Panc1 (cell line): ENCODE data around the gene LMNTD1. TPM values are rescaled to one million over a fixed set of nuclear protein-coding genes. Genes with fewer than 3 reads are reported as not detected.

Experiments
- ATAC-seq: fragments of 200-7000 bp; cut with Tn5 transposase; 2 replicates; pipeline ENCODE4 v1.9.1; 2020; ENCODE audit warnings: mild to moderate bottlenecking, moderate library complexity
- BruUV-seq: library from RNA; stranded (reverse); fragments of 400-500 nt; replicated peaks from 2 replicates; lab custom pipeline; 2021; lab: Mats Ljungman, UMichigan
- CTCF ChIA-PET: fragments of 300-600 bp; sonication (Branson Sonifier 250); formaldehyde crosslinking; loops from one replicate; lab custom pipeline; 2022; ENCODE audit warnings: antibody characterized with exemption; lab: Charles Lee
- POLR2A ChIA-PET: fragments of 300-600 bp; sonication (Branson Sonifier 250); formaldehyde crosslinking; loops from one replicate; lab custom pipeline; 2022; ENCODE audit warnings: antibody characterized with exemption; lab: Charles Lee
- DNase-seq: peaks from one replicate; pipeline ENCODE4 v3.0.0-alpha.2; 2010; ENCODE audit warnings: low read depth, low spot score
- H3K27ac ChIP-seq: 2 replicates; pipeline ENCODE4 v1.5.1; 2011; ENCODE audit warnings: mild to moderate bottlenecking, low read length, inconsistent platforms
- H3K27me3 ChIP-seq: fragments of 200-500 bp; sonication (Bioruptor generic); 2 replicates; pipeline ENCODE4 v1.6.0; 2014; ENCODE audit warnings: low read length, inconsistent platforms; ENCODE audit not compliant: control insufficient read depth, insufficient read depth
- H3K36me3 ChIP-seq: fragments of 200-500 bp; sonication (Bioruptor generic); 2 replicates; pipeline ENCODE4 v1.5.1; 2014; ENCODE audit warnings: inconsistent platforms, mild to moderate bottlenecking, low read length, moderate library complexity; ENCODE audit not compliant: control insufficient read depth, insufficient read depth
- H3K4me1 ChIP-seq: 2 replicates; pipeline ENCODE4 v1.5.1; 2011; ENCODE audit warnings: inconsistent platforms, mild to moderate bottlenecking, low read length, moderate library complexity; ENCODE audit not compliant: control insufficient read depth, insufficient read depth
- H3K4me3 ChIP-seq, 2 experiments: 2 replicates each; pipeline ENCODE4 v1.5.1; 2011 to 2012; ENCODE audit warnings: low read depth in 2 of 2, low read length in 2 of 2, mild to moderate bottlenecking in 2 of 2, inconsistent platforms in 1 of 2, moderate library complexity in 1 of 2
- H3K9me3 ChIP-seq: fragments of 200-500 bp; sonication (Bioruptor generic); 2 replicates; pipeline ENCODE4 v1.5.1; 2014; ENCODE audit warnings: low read depth, mild to moderate bottlenecking, inconsistent platforms, low read length, moderate library complexity; ENCODE audit not compliant: control insufficient read depth, insufficient read depth
- POLR2AphosphoS5 ChIP-seq: IDR thresholded peaks from 2 replicates; pipeline ENCODE4 v1.6.1; 2012; ENCODE audit warnings: mild to moderate bottlenecking, low read depth, low read length, moderate library complexity
- SIN3A ChIP-seq: IDR thresholded peaks from 2 replicates; pipeline ENCODE4 v1.6.1; 2012; ENCODE audit warnings: low read depth, mild to moderate bottlenecking, low read length, moderate library complexity, borderline replicate concordance; ENCODE audit not compliant: insufficient read depth
- TCF7L2 ChIP-seq: IDR thresholded peaks from 2 replicates; pipeline ENCODE4 v1.6.1; 2011; ENCODE audit warnings: mild to moderate bottlenecking, low read depth, low read length, inconsistent platforms
- in situ Hi-C: cut with HindIII; loops from 2 replicates; pipeline ENCODE4 v1.10.0; 2016; ENCODE audit warnings: low sequenced_read_pairs, low pct_unique_long_range_greater_than_20kb
- intact Hi-C: fragments of 100-400 bp; cut with micrococcal nuclease; formaldehyde crosslinking; loops from one replicate; pipeline ENCODE4 v1.10.0; 2022; ENCODE audit not compliant: unreplicated experiment
- total RNA-seq: library from RNA; stranded (reverse); gene quantifications from one replicate; pipeline ENCODE4 v1.2.1, GENCODE V29; 2021; ENCODE audit not compliant: unreplicated experiment
- TF ChIP-seq, protein P1 (sequence below), 2 experiments: IDR thresholded peaks; 2 replicates each; pipeline ENCODE4 v1.6.1; 2011 to 2012; ENCODE audit warnings: low read depth in 2 of 2, control low read depth in 1 of 2, low read length in 1 of 2, mild to moderate bottlenecking in 1 of 2, moderate library complexity in 1 of 2; ENCODE audit not compliant: insufficient read depth in 1 of 2
- TF ChIP-seq, protein P2 (sequence below): fragments of 450-650 bp; IDR thresholded peaks from 2 replicates; pipeline ENCODE4 v1.5.1; 2017; ENCODE audit warnings: mild to moderate bottlenecking

Gene LMNTD1
- total RNA-seq, 1 experiment from 2014 or later: 0.13 TPM

DNA sequence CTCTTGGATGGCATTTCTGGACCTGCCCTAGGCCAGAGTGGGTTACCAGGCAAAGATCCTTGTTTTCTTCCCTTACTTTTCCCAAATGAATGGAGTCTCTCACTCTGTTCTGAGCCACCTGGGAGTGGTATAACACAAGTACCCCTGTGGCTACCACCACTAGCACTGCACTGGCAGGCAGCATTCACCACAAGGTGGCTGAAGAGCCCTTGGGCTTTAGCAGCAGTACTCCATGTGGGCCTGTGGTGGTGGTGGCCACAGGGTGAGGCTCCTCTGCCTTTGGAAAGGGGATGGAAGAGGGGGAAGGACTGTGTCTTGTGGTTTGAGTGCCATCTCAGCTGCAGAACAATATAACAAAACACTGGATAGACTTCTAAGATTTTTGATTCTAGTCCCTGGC is 38.1 kb upstream of the LMNTD1 start:
- ChIA-PET POLR2A (no interaction called here), CTCF (no interaction called here)
- intact Hi-C loops: no loop called here
- no peaks in the 10 kb centered on the region for H3K4me1 ChIP-seq
- BruUV-seq: no TSS peak
- no peaks in the 10 kb centered on the region for H3K27me3 ChIP-seq
- TF ChIP-seq SIN3A (no peak), TCF7L2 (no peak), POLR2AphosphoS5 (no peak)
- TF ChIP-seq, protein P1, sequence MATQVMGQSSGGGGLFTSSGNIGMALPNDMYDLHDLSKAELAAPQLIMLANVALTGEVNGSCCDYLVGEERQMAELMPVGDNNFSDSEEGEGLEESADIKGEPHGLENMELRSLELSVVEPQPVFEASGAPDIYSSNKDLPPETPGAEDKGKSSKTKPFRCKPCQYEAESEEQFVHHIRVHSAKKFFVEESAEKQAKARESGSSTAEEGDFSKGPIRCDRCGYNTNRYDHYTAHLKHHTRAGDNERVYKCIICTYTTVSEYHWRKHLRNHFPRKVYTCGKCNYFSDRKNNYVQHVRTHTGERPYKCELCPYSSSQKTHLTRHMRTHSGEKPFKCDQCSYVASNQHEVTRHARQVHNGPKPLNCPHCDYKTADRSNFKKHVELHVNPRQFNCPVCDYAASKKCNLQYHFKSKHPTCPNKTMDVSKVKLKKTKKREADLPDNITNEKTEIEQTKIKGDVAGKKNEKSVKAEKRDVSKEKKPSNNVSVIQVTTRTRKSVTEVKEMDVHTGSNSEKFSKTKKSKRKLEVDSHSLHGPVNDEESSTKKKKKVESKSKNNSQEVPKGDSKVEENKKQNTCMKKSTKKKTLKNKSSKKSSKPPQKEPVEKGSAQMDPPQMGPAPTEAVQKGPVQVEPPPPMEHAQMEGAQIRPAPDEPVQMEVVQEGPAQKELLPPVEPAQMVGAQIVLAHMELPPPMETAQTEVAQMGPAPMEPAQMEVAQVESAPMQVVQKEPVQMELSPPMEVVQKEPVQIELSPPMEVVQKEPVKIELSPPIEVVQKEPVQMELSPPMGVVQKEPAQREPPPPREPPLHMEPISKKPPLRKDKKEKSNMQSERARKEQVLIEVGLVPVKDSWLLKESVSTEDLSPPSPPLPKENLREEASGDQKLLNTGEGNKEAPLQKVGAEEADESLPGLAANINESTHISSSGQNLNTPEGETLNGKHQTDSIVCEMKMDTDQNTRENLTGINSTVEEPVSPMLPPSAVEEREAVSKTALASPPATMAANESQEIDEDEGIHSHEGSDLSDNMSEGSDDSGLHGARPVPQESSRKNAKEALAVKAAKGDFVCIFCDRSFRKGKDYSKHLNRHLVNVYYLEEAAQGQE (IDR thresholded peaks at IDR 0.05; ENCODE audit: insufficient read depth in 1 of 2, low read depth in 2 of 2, low read length in 1 of 2): no peak
- TF ChIP-seq, protein P2, sequence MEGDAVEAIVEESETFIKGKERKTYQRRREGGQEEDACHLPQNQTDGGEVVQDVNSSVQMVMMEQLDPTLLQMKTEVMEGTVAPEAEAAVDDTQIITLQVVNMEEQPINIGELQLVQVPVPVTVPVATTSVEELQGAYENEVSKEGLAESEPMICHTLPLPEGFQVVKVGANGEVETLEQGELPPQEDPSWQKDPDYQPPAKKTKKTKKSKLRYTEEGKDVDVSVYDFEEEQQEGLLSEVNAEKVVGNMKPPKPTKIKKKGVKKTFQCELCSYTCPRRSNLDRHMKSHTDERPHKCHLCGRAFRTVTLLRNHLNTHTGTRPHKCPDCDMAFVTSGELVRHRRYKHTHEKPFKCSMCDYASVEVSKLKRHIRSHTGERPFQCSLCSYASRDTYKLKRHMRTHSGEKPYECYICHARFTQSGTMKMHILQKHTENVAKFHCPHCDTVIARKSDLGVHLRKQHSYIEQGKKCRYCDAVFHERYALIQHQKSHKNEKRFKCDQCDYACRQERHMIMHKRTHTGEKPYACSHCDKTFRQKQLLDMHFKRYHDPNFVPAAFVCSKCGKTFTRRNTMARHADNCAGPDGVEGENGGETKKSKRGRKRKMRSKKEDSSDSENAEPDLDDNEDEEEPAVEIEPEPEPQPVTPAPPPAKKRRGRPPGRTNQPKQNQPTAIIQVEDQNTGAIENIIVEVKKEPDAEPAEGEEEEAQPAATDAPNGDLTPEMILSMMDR: no peak; the same call in 1 of the 2 replicates
- DNase-seq (no peak), ATAC-seq (peak; percentile 80)
- H3K9me3 ChIP-seq: peaks cover 14% of the 10 kb centered on the region; the same call in 1 of the 2 replicates
- no peak overlapping the region for H3K27ac ChIP-seq
- H3K36me3 ChIP-seq: no peaks in the 10 kb centered on the region
- in situ Hi-C loops: no loop called here
- H3K4me3 ChIP-seq: no peak overlapping the region

DNA sequence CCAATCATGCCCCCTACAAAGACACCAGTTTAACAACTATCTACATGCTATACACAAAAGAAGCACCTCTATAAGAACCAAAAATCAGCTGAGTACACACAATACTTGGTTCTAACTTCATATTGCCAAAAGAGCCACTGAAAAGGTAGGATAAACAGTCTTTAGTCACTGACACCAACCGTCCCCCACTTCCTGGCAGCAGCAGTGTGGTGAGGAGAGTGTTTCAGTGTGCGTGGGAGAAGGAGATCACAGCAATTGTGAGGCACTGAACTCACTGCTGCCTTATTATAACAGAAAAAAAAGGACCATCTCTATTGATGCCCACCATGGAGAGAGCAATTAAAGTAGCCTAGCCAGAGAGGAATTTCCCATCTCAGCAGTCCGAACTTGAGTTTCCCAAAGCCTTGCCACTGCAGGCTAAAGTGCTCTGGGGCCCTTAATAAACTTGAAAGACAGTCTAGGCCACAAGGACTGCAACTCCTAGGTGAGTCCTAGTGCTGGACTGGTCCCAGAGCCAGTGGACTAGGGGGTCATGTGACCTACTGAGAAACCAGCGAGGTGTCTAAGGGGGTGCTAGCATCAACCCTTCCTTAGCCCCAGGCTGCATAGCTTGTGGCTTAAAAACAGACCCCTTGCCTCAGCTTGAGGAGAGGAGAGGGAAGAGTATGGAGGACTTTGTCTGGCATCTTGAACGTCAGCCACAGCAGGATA is 37.1 kb upstream of the LMNTD1 start:
- H3K27ac ChIP-seq: no peak overlapping the region
- no peak for TF ChIP-seq SIN3A
- TF ChIP-seq, protein P1 (IDR thresholded peaks at IDR 0.05; ENCODE audit: insufficient read depth in 1 of 2, low read depth in 2 of 2, low read length in 1 of 2): no peak
- TF ChIP-seq, protein P2: no peak
- no peak for TF ChIP-seq POLR2AphosphoS5
- TF ChIP-seq TCF7L2: no peak
- in situ Hi-C loops (no loop called here), intact Hi-C loops (no loop called here)
- ATAC-seq (no peak), DNase-seq (no peak)
- H3K27me3 ChIP-seq: no peaks in the 10 kb centered on the region
- no peaks in the 10 kb centered on the region for H3K36me3 ChIP-seq
- ChIA-PET POLR2A (no interaction called here), CTCF (no interaction called here)
- no peaks in the 10 kb centered on the region for H3K4me1 ChIP-seq
- no peak overlapping the region for H3K4me3 ChIP-seq
- no TSS peak for BruUV-seq
- peaks cover 14% of the 10 kb centered on the region; the same call in 1 of the 2 replicates for H3K9me3 ChIP-seq
